ENCODE data around the gene PPAT.

DNA sequence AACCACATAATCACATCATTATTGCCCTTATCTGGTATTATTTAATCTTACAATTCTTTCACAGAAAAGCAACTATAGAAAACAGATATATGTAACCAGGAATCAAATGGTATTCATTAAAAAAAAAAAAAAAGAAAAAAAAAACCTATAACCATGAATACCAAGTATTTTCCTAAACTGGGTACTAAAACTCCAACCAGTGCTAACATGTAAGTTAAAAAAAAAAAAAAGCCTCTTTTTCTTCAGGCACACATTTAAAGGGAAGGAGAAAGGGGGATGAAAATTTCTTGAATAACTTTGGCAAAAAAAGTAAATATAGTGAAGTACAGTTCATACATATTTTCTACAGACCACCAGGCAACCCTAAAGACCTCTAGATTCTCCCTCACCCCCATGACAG is 2.1 kb downstream of the PPAT start:
- TF ChIP-seq EZH2 (IDR thresholded peaks at IDR 0.05; ENCODE audit: low read depth, unreplicated experiment): no peak
- TF ChIP-seq, protein P1, sequence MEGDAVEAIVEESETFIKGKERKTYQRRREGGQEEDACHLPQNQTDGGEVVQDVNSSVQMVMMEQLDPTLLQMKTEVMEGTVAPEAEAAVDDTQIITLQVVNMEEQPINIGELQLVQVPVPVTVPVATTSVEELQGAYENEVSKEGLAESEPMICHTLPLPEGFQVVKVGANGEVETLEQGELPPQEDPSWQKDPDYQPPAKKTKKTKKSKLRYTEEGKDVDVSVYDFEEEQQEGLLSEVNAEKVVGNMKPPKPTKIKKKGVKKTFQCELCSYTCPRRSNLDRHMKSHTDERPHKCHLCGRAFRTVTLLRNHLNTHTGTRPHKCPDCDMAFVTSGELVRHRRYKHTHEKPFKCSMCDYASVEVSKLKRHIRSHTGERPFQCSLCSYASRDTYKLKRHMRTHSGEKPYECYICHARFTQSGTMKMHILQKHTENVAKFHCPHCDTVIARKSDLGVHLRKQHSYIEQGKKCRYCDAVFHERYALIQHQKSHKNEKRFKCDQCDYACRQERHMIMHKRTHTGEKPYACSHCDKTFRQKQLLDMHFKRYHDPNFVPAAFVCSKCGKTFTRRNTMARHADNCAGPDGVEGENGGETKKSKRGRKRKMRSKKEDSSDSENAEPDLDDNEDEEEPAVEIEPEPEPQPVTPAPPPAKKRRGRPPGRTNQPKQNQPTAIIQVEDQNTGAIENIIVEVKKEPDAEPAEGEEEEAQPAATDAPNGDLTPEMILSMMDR (conservative IDR thresholded peaks at IDR 0.05; ENCODE audit: low read depth in 2 of 2): no peak
- TF ChIP-seq STAT1 (IDR thresholded peaks at IDR 0.05; ENCODE audit: unreplicated experiment): no peak
- TF ChIP-seq CREB1 (CRISPR knock-in tag; IDR thresholded peaks at IDR 0.05; ENCODE audit: low read depth): no peak
- no peak for TF ChIP-seq POLR2AphosphoS5 (IDR thresholded peaks at IDR 0.05; ENCODE audit: low read depth)
- TF ChIP-seq, protein P2, sequence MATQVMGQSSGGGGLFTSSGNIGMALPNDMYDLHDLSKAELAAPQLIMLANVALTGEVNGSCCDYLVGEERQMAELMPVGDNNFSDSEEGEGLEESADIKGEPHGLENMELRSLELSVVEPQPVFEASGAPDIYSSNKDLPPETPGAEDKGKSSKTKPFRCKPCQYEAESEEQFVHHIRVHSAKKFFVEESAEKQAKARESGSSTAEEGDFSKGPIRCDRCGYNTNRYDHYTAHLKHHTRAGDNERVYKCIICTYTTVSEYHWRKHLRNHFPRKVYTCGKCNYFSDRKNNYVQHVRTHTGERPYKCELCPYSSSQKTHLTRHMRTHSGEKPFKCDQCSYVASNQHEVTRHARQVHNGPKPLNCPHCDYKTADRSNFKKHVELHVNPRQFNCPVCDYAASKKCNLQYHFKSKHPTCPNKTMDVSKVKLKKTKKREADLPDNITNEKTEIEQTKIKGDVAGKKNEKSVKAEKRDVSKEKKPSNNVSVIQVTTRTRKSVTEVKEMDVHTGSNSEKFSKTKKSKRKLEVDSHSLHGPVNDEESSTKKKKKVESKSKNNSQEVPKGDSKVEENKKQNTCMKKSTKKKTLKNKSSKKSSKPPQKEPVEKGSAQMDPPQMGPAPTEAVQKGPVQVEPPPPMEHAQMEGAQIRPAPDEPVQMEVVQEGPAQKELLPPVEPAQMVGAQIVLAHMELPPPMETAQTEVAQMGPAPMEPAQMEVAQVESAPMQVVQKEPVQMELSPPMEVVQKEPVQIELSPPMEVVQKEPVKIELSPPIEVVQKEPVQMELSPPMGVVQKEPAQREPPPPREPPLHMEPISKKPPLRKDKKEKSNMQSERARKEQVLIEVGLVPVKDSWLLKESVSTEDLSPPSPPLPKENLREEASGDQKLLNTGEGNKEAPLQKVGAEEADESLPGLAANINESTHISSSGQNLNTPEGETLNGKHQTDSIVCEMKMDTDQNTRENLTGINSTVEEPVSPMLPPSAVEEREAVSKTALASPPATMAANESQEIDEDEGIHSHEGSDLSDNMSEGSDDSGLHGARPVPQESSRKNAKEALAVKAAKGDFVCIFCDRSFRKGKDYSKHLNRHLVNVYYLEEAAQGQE (IDR thresholded peaks at IDR 0.05; ENCODE audit: unreplicated experiment): no peak
- no peak for TF ChIP-seq ETS1 (IDR thresholded peaks at IDR 0.05)
- TF ChIP-seq EZH2phosphoT487 (IDR thresholded peaks at IDR 0.05; ENCODE audit: unreplicated experiment): no peak
- TF ChIP-seq ZNF331 (CRISPR knock-in tag; IDR thresholded peaks at IDR 0.05; ENCODE audit: low read depth): no peak
- TF ChIP-seq JUNB (IDR thresholded peaks at IDR 0.05; ENCODE audit: unreplicated experiment): no peak
- TF ChIP-seq NANOG (IDR thresholded peaks at IDR 0.05; ENCODE audit: borderline replicate concordance): no peak
- TF ChIP-seq ZNF114 (CRISPR knock-in tag; IDR thresholded peaks at IDR 0.05): no peak

Data from GM23338 (cell line).